IPS-18c (cell line): ENCODE data around the gene ASPRV1.

Experiments used
- H3K4me3 ChIP-seq: 2 replicates; pipeline ENCODE4 v1.7.0; 2013; ENCODE audit warnings: low read depth, mild to moderate bottlenecking, low read length, moderate library complexity; ENCODE audit not compliant: insufficient read depth
- H3K9me3 ChIP-seq: one replicate; pipeline ENCODE4 v1.6.1; 2013; ENCODE audit warnings: mild to moderate bottlenecking, low read length, moderate library complexity; ENCODE audit not compliant: control insufficient read depth, insufficient read depth

The ASPRV1 gene

GRCh38 chr2:69993048-69993565, 31.7 kb upstream of the ASPRV1 start:
- Histone ChIP-seq H3K4me3 (no peak overlapping the region), H3K9me3 (peaks cover 2% of the 10 kb centered on the region)

DNA sequence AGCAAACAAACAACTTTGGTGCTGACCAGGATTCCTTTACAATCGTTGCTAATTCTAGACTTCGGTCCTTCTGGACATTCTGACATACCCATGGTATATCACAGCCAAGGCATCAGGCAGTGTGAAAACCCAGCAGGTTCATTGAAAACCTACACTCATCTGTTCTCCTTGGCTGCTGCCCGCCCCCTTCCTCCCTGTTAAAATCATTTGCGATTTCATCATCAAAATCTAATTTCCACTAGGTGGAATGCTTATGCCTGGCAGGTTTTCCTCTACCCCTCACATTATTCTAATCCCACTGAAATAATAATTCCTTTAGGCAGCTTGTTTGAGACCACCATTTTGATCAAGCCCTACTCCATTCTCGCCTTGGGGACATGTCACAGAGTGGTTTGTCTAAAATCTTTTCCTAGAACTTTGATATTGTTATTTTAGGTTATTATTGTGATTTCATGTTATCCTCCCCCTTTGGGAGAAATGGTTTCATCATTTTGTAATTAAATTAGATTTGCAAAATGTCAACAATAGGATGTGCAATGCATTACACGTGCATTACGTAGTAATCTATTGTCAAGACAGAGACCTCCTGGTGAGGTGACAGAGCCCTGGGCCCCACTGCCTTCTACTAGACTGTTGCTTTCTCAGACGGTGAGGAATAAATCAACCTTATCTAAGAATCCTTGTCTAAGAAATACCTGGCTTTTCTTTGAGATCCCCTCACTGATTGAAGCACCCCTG, 31.0 kb upstream of the ASPRV1 start:
- peaks cover 2% of the 10 kb centered on the region for H3K9me3 ChIP-seq
- H3K4me3 ChIP-seq = no peak overlapping the region

- H3K4me3 ChIP-seq = no peak overlapping the region
- H3K9me3 ChIP-seq = no peaks in the 10 kb centered on the region
Measured at GRCh38 chr2:69989441-69990105, 28.1 kb upstream of the ASPRV1 start.

DNA sequence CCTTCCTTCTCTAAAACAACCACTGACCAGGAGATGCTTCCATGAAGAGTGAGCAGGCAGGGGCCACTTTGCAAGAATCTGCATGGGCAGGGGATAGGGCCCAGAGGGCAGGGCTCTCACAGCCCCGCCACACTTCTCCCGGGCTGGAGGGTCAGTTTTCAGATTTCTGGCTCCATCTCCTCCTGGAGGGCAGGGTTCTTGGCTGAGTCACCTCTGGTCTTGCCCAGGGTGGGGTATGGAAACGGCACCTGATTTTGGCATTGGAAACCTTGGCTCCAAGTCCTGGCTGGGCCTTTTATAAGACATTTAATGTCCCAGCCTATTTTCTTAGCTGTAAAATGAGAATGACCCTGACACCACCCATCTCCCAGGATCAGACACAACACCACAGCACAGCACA, 27.6 kb upstream of the ASPRV1 start:
- Histone ChIP-seq H3K4me3 (no peak overlapping the region), H3K9me3 (no peaks in the 10 kb centered on the region)

GRCh38 chr2:69988086-69988635, 26.7 kb upstream of the ASPRV1 start:
- no peak overlapping the region for H3K4me3 ChIP-seq
- no peaks in the 10 kb centered on the region for H3K9me3 ChIP-seq

DNA sequence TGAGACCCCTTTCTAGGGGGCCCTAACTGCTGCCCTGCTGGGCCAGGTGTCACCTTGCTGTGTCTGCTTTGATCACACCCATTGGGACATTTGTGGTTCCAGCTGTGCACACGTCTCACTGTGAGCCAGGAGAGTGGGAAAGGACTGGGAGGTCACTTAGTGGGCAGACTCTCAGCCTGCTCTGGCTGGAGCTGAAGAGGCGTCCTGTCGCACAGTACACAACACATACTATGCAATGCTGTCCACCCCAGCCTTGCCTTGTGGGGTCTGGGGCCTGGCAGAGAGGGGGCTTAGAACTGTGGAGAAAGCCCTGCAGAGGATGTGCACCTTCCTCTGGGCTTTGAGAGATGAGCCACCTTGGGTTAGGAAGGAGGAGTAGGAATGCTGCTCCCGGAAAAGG, 25.3 kb upstream of the ASPRV1 start:
- no peaks in the 10 kb centered on the region for H3K9me3 ChIP-seq

DNA sequence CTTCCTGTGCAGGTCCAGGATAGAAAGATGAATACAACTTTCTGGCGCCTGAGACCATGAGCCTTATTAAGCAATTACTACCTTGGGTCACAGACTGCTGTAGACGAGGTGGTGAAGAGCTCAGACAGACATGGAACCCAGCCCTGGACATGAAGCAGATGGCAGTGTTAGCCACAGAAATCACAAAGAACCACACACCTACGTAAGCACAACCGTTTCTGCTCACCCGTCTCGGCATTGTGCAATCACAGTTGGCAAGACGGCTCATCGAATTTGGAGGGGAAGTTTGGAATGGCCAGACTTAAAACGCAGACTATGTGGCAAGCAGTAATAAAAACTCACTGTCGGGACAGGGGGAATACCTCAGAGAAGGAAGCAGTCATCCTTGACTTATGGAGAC, 24.3 kb upstream of the ASPRV1 start:
- Histone ChIP-seq H3K9me3 (no peaks in the 10 kb centered on the region), H3K4me3 (no peak overlapping the region)

More for the DNA sequence above, 25.3 kb upstream of the ASPRV1 start:
- no peak overlapping the region for H3K4me3 ChIP-seq

- no peaks in the 10 kb centered on the region for H3K9me3 ChIP-seq
- H3K4me3 ChIP-seq = no peak overlapping the region
Measured at GRCh38 chr2:69985216-69985615, 23.8 kb upstream of the ASPRV1 start.

- H3K4me3 ChIP-seq = no peak overlapping the region
- no peaks in the 10 kb centered on the region for H3K9me3 ChIP-seq
Measured at GRCh38 chr2:69983392-69983966, 22.0 kb upstream of the ASPRV1 start.

GRCh38 chr2:69979902-69980807, 18.7 kb upstream of the ASPRV1 start:
- Histone ChIP-seq H3K4me3 (no peak overlapping the region), H3K9me3 (peaks cover 2% of the 10 kb centered on the region)

- Histone ChIP-seq H3K4me3 (no peak overlapping the region), H3K9me3 (peaks cover 2% of the 10 kb centered on the region)
Measured at GRCh38 chr2:69977906-69978482, 16.6 kb upstream of the ASPRV1 start.

DNA sequence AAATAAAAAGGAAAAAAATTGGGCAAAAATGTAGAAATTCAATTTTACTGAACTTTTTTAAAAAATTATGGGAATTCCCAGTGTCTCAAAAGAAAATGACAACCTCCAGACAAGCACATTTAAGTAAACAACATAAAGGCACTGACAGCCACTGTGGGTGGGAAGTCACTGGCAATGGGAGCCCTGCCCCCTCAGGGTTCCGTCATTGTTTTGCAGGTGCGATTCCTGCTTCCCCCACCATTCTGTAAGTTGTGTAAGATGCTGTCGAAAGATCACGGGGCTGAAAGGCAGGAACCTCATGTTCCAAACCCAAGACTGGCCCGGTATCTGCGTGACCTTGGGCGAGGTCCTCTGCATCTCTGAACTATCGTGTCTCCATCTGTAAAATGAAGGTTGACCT, 15.8 kb upstream of the ASPRV1 start:
- Histone ChIP-seq H3K9me3 (peaks cover 2% of the 10 kb centered on the region), H3K4me3 (no peak overlapping the region)

GRCh38 chr2:69975853-69976462, 14.5 kb upstream of the ASPRV1 start:
- Histone ChIP-seq H3K4me3 (no peak overlapping the region), H3K9me3 (peaks cover 2% of the 10 kb centered on the region)

- Histone ChIP-seq H3K4me3 (no peak overlapping the region), H3K9me3 (peaks cover 2% of the 10 kb centered on the region)
Measured at GRCh38 chr2:69975136-69975852, 13.9 kb upstream of the ASPRV1 start.

GRCh38 chr2:69973335-69973735, 11.9 kb upstream of the ASPRV1 start:
- Histone ChIP-seq H3K4me3 (no peak overlapping the region), H3K9me3 (peaks cover 2% of the 10 kb centered on the region)

DNA sequence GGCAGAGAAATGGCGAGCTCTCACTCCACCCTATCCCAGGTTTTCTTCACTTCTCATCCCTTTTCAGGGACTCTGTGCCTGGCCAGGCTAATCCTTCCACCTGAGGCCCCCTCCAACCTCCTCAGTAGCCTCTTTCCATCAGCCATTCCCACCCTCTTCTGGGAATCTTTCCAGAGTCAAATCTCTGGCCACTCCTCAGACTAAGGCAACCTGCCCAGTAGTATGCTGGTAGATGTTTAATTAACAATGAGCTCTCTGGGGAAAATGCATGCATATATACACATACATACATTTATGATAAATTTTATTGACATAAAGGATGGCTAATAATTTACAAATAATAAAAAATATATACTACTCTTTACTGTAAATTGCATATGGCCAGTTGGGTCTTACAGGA, 11.4 kb upstream of the ASPRV1 start:
- H3K9me3 ChIP-seq = no peaks in the 10 kb centered on the region

More for the DNA sequence above, 11.4 kb upstream of the ASPRV1 start:
- no peak overlapping the region for H3K4me3 ChIP-seq
